A549 (cell line): Measurements from ENCODE around the gene USP17L17.
"Not testable (repeated sequence)": the region's sequence is repeated elsewhere in the genome, so short reads cannot be mapped to it uniquely, and the experiment has no call there.

ENCODE experiments used
- BCL3 ChIP-seq: fragments of >200 bp; sonication (Bioruptor Twin); formaldehyde crosslinking; IDR thresholded peaks from 3 replicates; pipeline ENCODE4 v1.6.1; 2016
- CHD2 ChIP-seq: fragments of 150-350 bp; IDR thresholded peaks from 2 replicates; pipeline ENCODE4 v1.6.1; 2014; ENCODE audit warnings: low read length; ENCODE audit not compliant: partially characterized antibody
- CTCF ChIP-seq: fragments of >200 bp; sonication (Bioruptor Twin); formaldehyde crosslinking; IDR thresholded peaks from 3 replicates; pipeline ENCODE4 v1.5.1; 2016
- HDAC2 ChIP-seq: fragments of 200-600 bp; sonication (generic); IDR thresholded peaks from 2 replicates; pipeline ENCODE4 v1.6.1; 2016
- HOXB13 ChIP-seq: fragments of 250-450 bp; sonication (Bioruptor Pico); IDR thresholded peaks from 2 replicates; pipeline ENCODE4 v1.5.0; 2020; ENCODE audit warnings: low read depth, mild to moderate bottlenecking, moderate library complexity
- KDM1A ChIP-seq: fragments of 200-600 bp; sonication (generic); IDR thresholded peaks from 2 replicates; pipeline ENCODE4 v1.6.1; 2016; ENCODE audit warnings: low read depth, mild to moderate bottlenecking
- MAX ChIP-seq: IDR thresholded peaks from 2 replicates; pipeline ENCODE4 v1.6.1; 2012
- MAZ ChIP-seq: fragments of 150-350 bp; IDR thresholded peaks from 2 replicates; pipeline ENCODE4 v1.6.1; 2014; ENCODE audit warnings: antibody characterized with exemption, low read depth, low read length, borderline replicate concordance
- POLR2A ChIP-seq: IDR thresholded peaks from 2 replicates; pipeline ENCODE4 v1.6.1; 2012; ENCODE audit warnings: mild to moderate bottlenecking, low read length
- RFX5 ChIP-seq: fragments of 450-650 bp; IDR thresholded peaks from 2 replicates; pipeline ENCODE4 v1.7.1; 2014; ENCODE audit warnings: antibody characterized with exemption, mild to moderate bottlenecking, moderate library complexity
- SMC3 ChIP-seq: fragments of >200 bp; sonication (Bioruptor Twin); formaldehyde crosslinking; IDR thresholded peaks from 3 replicates; pipeline ENCODE4 v1.6.1; 2018; ENCODE audit warnings: inconsistent platforms
- USF2 ChIP-seq: fragments of 450-650 bp; IDR thresholded peaks from 2 replicates; pipeline ENCODE4 v1.6.1; 2014; ENCODE audit warnings: antibody characterized with exemption

GRCh38 chr4:9234085-9234484 is 9.6 kb upstream of the USP17L17 start, which contains the start of gene USP17L15:
- not testable (repeated sequence) for TF ChIP-seq HDAC2; POLR2A; HOXB13 (CRISPR knock-in tag); CTCF; MAX; RFX5; USF2; SMC3; MAZ; KDM1A; CHD2; BCL3
